Naive B cell (primary cell): ENCODE measurements around the gene DCDC2C. TPM values are rescaled to one million over a fixed set of nuclear protein-coding genes. Genes with fewer than 3 reads are reported as not detected.

Experiments
- ATAC-seq, 2 donors: fragments of 150-1000 bp; cut with Tn5 transposase; 2 replicates each; pipeline ENCODE4 v1.10.0; 2021; ENCODE audit warnings: low read depth in 2 of 2, mild to moderate bottlenecking in 2 of 2, moderate library complexity in 2 of 2
- DNase-seq: peaks from one replicate; pipeline ENCODE4 v3.0.0; 2022
- H3K27ac Mint-ChIP-seq, 6 donors: one replicate each; pipeline ENCODE4 v1.8.0; 2020 to 2022; ENCODE audit warnings: mild to moderate bottlenecking in 6 of 6, mixed read lengths in 6 of 6, moderate library complexity in 5 of 6, inconsistent platforms in 2 of 6
- H3K27me3 Mint-ChIP-seq, 3 donors: one replicate each; pipeline ENCODE4 v1.8.0; 2021 to 2022; ENCODE audit warnings: mixed read lengths in 3 of 3, mild to moderate bottlenecking in 1 of 3
- H3K36me3 Mint-ChIP-seq, 2 donors: one replicate each; pipeline ENCODE4 v1.8.0; 2020 to 2022; ENCODE audit warnings: mixed read lengths in 2 of 2, inconsistent platforms in 1 of 2, mild to moderate bottlenecking in 1 of 2
- H3K4me1 Mint-ChIP-seq, 3 donors: one replicate each; pipeline ENCODE4 v1.8.0; 2020 to 2022; ENCODE audit warnings: mixed read lengths in 3 of 3, inconsistent platforms in 1 of 3, mild to moderate bottlenecking in 1 of 3, moderate library complexity in 1 of 3
- H3K4me3 Mint-ChIP-seq, 8 donors: one replicate each; pipeline ENCODE4 v1.8.0; 2020 to 2022; ENCODE audit warnings: mild to moderate bottlenecking in 8 of 8, mixed read lengths in 8 of 8, moderate library complexity in 8 of 8, inconsistent platforms in 2 of 8
- H3K9me3 Mint-ChIP-seq, 7 donors: one replicate each; pipeline ENCODE4 v1.8.0; 2020 to 2022; ENCODE audit warnings: mixed read lengths in 7 of 7, mild to moderate bottlenecking in 5 of 7, inconsistent platforms in 2 of 7, moderate library complexity in 1 of 7
- polyA plus RNA-seq, 6 donors: library from polyadenylated mRNA; unstranded; fragments of 300-500 nt; fragmentation: Illumina TruSeq; gene quantifications; one replicate each; pipeline ENCODE4 v1.2.3, GENCODE V29; 2021; ENCODE audit warnings: low read depth in 6 of 6

The DCDC2C gene
- polyA plus RNA-seq, 6 donors from 2014 or later = not detected

GRCh38 chr2:3706892-3707291 is 3.5 kb downstream of the DCDC2C start:
- no peak overlapping the region for H3K4me3 Mint-ChIP-seq
- H3K27ac Mint-ChIP-seq = no peak overlapping the region
- ATAC-seq (no peak), DNase-seq (no peak)
- H3K27me3 Mint-ChIP-seq = peaks cover 36 to 42% (median 37%) of the 10 kb centered on the region in 3 donors
- peaks cover 0 to 5% (median 2%) of the 10 kb centered on the region in 7 donors for H3K9me3 Mint-ChIP-seq
- peaks cover 0 to 7% (median 6%) of the 10 kb centered on the region in 3 donors for H3K4me1 Mint-ChIP-seq
- peaks cover 0 to 14% of the 10 kb centered on the region in 2 donors for H3K36me3 Mint-ChIP-seq

GRCh38 chr2:3708576-3708975 is 5.2 kb downstream of the DCDC2C start:
- DNase-seq (no peak), ATAC-seq (no peak)
- no peak overlapping the region for H3K4me3 Mint-ChIP-seq
- H3K4me1 Mint-ChIP-seq = peaks cover 0 to 4% (median 0%) of the 10 kb centered on the region in 3 donors
- peaks cover 0 to 5% (median 2%) of the 10 kb centered on the region in 7 donors for H3K9me3 Mint-ChIP-seq
- peaks cover 22 to 34% (median 23%) of the 10 kb centered on the region in 3 donors for H3K27me3 Mint-ChIP-seq
- no peak overlapping the region for H3K27ac Mint-ChIP-seq
- H3K36me3 Mint-ChIP-seq = peaks cover 0 to 7% of the 10 kb centered on the region in 2 donors

GRCh38 chr2:3709225-3709624 is 5.8 kb downstream of the DCDC2C start:
- DNase-seq (no peak), ATAC-seq (no peak)
- H3K4me1 Mint-ChIP-seq = peaks cover 0 to 4% (median 0%) of the 10 kb centered on the region in 3 donors
- H3K4me3 Mint-ChIP-seq = no peak overlapping the region
- H3K36me3 Mint-ChIP-seq = peaks cover 0 to 7% of the 10 kb centered on the region in 2 donors
- H3K27me3 Mint-ChIP-seq = peaks cover 22 to 34% (median 23%) of the 10 kb centered on the region in 3 donors
- no peak overlapping the region for H3K27ac Mint-ChIP-seq
- peaks cover 0 to 5% (median 2%) of the 10 kb centered on the region in 7 donors for H3K9me3 Mint-ChIP-seq

GRCh38 chr2:3712424-3712823 is 9.0 kb downstream of the DCDC2C start:
- Mint-ChIP-seq H3K9me3 (peaks cover 0 to 3% (median 0%) of the 10 kb centered on the region in 7 donors), H3K36me3 (no peaks in the 10 kb centered on the region), H3K4me1 (no peaks in the 10 kb centered on the region), H3K27me3 (peaks cover 0 to 18% (median 6%) of the 10 kb centered on the region in 3 donors), H3K4me3 (no peak overlapping the region), H3K27ac (no peak overlapping the region)
- DNase-seq (no peak), ATAC-seq (no peak)

- H3K36me3 Mint-ChIP-seq = no peaks in the 10 kb centered on the region
- ATAC-seq (no peak), DNase-seq (no peak)
- peaks cover 0 to 3% (median 0%) of the 10 kb centered on the region in 7 donors for H3K9me3 Mint-ChIP-seq
- peaks cover 0 to 18% (median 6%) of the 10 kb centered on the region in 3 donors for H3K27me3 Mint-ChIP-seq
- H3K4me3 Mint-ChIP-seq = no peak overlapping the region
- H3K27ac Mint-ChIP-seq = no peak overlapping the region
- no peaks in the 10 kb centered on the region for H3K4me1 Mint-ChIP-seq
Observed at GRCh38 chr2:3712831-3713503, 9.6 kb downstream of the DCDC2C start.

- Mint-ChIP-seq H3K4me1 (no peaks in the 10 kb centered on the region), H3K36me3 (no peaks in the 10 kb centered on the region), H3K9me3 (peaks cover 3 to 20% (median 9%) of the 10 kb centered on the region in 7 donors), H3K27me3 (peaks cover 5 to 17% (median 8%) of the 10 kb centered on the region in 3 donors), H3K4me3 (no peak overlapping the region), H3K27ac (no peak overlapping the region)
- no peak for DNase-seq
- ATAC-seq = no peak
Observed at GRCh38 chr2:3718679-3719078, 15.3 kb downstream of the DCDC2C start.

- Mint-ChIP-seq H3K27me3 (peaks cover 13 to 50% (median 21%) of the 10 kb centered on the region in 3 donors), H3K9me3 (peaks cover 3 to 20% (median 9%) of the 10 kb centered on the region in 7 donors), H3K4me1 (no peaks in the 10 kb centered on the region), H3K27ac (no peak overlapping the region), H3K4me3 (no peak overlapping the region), H3K36me3 (no peaks in the 10 kb centered on the region)
- DNase-seq (no peak), ATAC-seq (no peak)
Observed at GRCh38 chr2:3725002-3725401, 21.6 kb downstream of the DCDC2C start.

- no peak for ATAC-seq
- Mint-ChIP-seq H3K27me3 (peaks cover 9 to 50% (median 21%) of the 10 kb centered on the region in 3 donors), H3K4me3 (no peak overlapping the region), H3K36me3 (no peaks in the 10 kb centered on the region), H3K9me3 (peaks cover 3 to 14% (median 5%) of the 10 kb centered on the region in 7 donors), H3K4me1 (no peaks in the 10 kb centered on the region), H3K27ac (no peak overlapping the region)
- no peak for DNase-seq
Observed at GRCh38 chr2:3725458-3726250, 22.3 kb downstream of the DCDC2C start.

- H3K27ac Mint-ChIP-seq = no peak overlapping the region
- no peaks in the 10 kb centered on the region for H3K4me1 Mint-ChIP-seq
- DNase-seq (no peak), ATAC-seq (no peak)
- H3K9me3 Mint-ChIP-seq = peaks cover 0 to 7% (median 3%) of the 10 kb centered on the region in 7 donors
- H3K27me3 Mint-ChIP-seq = peaks cover 9 to 51% (median 21%) of the 10 kb centered on the region in 3 donors
- no peaks in the 10 kb centered on the region for H3K36me3 Mint-ChIP-seq
- H3K4me3 Mint-ChIP-seq = no peak overlapping the region
Observed at GRCh38 chr2:3726511-3726910, 23.1 kb downstream of the DCDC2C start.

- no peak overlapping the region for H3K27ac Mint-ChIP-seq
- ATAC-seq (no peak), DNase-seq (no peak)
- peak overlapping the region in 1 of 8 donors; percentile 38 for H3K4me3 Mint-ChIP-seq
- H3K27me3 Mint-ChIP-seq = peaks cover 9 to 57% (median 17%) of the 10 kb centered on the region in 3 donors
- H3K4me1 Mint-ChIP-seq = no peaks in the 10 kb centered on the region
- H3K9me3 Mint-ChIP-seq = peaks cover 0 to 5% (median 0%) of the 10 kb centered on the region in 7 donors
- H3K36me3 Mint-ChIP-seq = no peaks in the 10 kb centered on the region
Observed at GRCh38 chr2:3727397-3728045, 24.1 kb downstream of the DCDC2C start.

- Mint-ChIP-seq H3K4me1 (no peaks in the 10 kb centered on the region), H3K4me3 (no peak overlapping the region), H3K27me3 (peaks cover 9 to 52% (median 12%) of the 10 kb centered on the region in 3 donors), H3K27ac (no peak overlapping the region), H3K9me3 (peaks cover 0 to 5% (median 0%) of the 10 kb centered on the region in 7 donors), H3K36me3 (no peaks in the 10 kb centered on the region)
- no peak for DNase-seq
- ATAC-seq = no peak
Observed at GRCh38 chr2:3728104-3729054, 25.0 kb downstream of the DCDC2C start.

- peaks cover 9 to 49% (median 9%) of the 10 kb centered on the region in 3 donors for H3K27me3 Mint-ChIP-seq
Observed at GRCh38 chr2:3729055-3729448, 25.7 kb downstream of the DCDC2C start.

More at GRCh38 chr2:3729055-3729448, 25.7 kb downstream of the DCDC2C start:
- H3K4me1 Mint-ChIP-seq = no peaks in the 10 kb centered on the region
- H3K9me3 Mint-ChIP-seq = peaks cover 0 to 5% (median 0%) of the 10 kb centered on the region in 7 donors
- no peak for ATAC-seq
- no peak overlapping the region for H3K4me3 Mint-ChIP-seq
- peak overlapping the region in 1 of 6 donors; percentile 11 for H3K27ac Mint-ChIP-seq
- H3K36me3 Mint-ChIP-seq = no peaks in the 10 kb centered on the region
- no peak for DNase-seq
